Measurements from ENCODE around the gene DCAF17.

DNA sequence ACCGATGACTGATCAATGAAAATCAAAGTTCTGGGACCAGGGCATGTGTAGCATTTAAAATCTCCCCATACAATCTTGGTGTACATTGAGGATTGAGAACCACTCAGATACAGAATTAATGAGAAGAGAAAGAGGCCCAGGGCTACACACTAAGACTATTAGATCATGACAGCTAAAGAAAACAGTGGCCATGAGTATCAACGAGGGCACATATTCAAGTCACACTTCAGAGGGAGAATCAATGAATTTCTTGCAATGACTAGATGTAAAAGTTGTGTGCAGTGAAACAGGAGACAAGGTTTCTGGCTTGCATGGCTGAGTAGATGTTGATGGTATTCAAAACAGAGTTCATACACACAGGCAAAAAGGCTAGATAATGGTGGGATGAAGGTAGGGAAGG, 29.3 kb upstream of the DCAF17 start:
- TF ChIP-seq, protein P1, sequence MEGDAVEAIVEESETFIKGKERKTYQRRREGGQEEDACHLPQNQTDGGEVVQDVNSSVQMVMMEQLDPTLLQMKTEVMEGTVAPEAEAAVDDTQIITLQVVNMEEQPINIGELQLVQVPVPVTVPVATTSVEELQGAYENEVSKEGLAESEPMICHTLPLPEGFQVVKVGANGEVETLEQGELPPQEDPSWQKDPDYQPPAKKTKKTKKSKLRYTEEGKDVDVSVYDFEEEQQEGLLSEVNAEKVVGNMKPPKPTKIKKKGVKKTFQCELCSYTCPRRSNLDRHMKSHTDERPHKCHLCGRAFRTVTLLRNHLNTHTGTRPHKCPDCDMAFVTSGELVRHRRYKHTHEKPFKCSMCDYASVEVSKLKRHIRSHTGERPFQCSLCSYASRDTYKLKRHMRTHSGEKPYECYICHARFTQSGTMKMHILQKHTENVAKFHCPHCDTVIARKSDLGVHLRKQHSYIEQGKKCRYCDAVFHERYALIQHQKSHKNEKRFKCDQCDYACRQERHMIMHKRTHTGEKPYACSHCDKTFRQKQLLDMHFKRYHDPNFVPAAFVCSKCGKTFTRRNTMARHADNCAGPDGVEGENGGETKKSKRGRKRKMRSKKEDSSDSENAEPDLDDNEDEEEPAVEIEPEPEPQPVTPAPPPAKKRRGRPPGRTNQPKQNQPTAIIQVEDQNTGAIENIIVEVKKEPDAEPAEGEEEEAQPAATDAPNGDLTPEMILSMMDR (conservative IDR thresholded peaks at IDR 0.05; ENCODE audit: low read length), result no peak
- TF ChIP-seq EZH2phosphoT487 (IDR thresholded peaks at IDR 0.05; ENCODE audit: borderline replicate concordance, low read depth, low read length), result no peak
